ENCODE measurements around the gene ELN. TPM values are rescaled to one million over a fixed set of nuclear protein-coding genes. Genes with fewer than 3 reads are reported as not detected.

Gene ELN
- total and polyA plus RNA-seq, 2 experiments from 2014 or later, result 539 to 698 TPM

DNA sequence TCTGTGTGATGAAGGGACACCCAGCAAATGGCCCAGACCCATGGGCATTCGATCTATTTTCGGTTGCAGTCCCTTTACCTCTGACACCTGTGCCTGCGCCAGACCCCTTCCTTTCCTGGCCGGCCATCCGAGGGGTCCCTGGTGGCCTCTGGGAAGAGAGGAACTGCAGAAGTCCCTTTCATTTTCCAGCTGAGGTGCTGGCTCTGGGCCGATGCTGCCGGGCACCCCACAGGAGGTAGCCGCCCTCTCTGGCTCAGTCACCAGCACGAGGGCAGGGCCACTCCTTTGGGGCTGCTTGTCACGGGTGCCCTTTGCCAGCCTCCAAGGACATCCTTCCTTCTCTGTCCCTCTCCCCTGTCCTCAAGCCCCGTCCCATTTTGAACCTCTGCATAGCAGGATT is 4.2 kb upstream of the ELN start:
- Histone ChIP-seq H3K9me3 (ENCODE audit: low read depth) (no peaks in the 10 kb centered on the region), H3K4me3 (no peak overlapping the region), H3K27me3 (replicated peaks; ENCODE audit: insufficient read depth) (no peaks in the 10 kb centered on the region), H3K79me2 (ENCODE audit: insufficient read depth) (peaks cover 7% of the 10 kb centered on the region; the same call in 1 of the 2 replicates), H3K36me3 (ENCODE audit: low read depth) (no peaks in the 10 kb centered on the region), H3K27ac (no peak overlapping the region), H3K9me2 (ENCODE audit: insufficient read depth) (no peaks in the 10 kb centered on the region), H3K9ac (no peak overlapping the region), H4K20me1 (ENCODE audit: insufficient read depth) (no peaks in the 10 kb centered on the region), H3F3A (ENCODE audit: insufficient read depth) (no peaks in the 10 kb centered on the region), H2AFZ (no peak overlapping the region), H3K4me1 (ENCODE audit: insufficient read depth) (peaks cover 26% of the 10 kb centered on the region), H3K4me2 (ENCODE audit: unreplicated experiment) (no peak overlapping the region)
- in situ Hi-C loops (cut with MboI), result loop anchor here (10.0 kb wide), 1 partner anchor 149 kb away; no protein-coding TSS in a partner anchor
- WGBS, 2 experiments (ENCODE audit: low coverage in 1 of 2, low lambda C conversion rate in 2 of 2, missing lambda C conversion rate in 2 of 2), result 51 to 53% methylated on average over 11 of the region's 11 CpGs
- TF ChIP-seq EZH2 (IDR thresholded peaks at IDR 0.05; ENCODE audit: insufficient read depth, poor library complexity, severe bottlenecking) (no peak), EZH2phosphoT487 (IDR thresholded peaks at IDR 0.05; ENCODE audit: insufficient read depth, low read depth) (no peak)
- no peak for DNase-seq

DNA sequence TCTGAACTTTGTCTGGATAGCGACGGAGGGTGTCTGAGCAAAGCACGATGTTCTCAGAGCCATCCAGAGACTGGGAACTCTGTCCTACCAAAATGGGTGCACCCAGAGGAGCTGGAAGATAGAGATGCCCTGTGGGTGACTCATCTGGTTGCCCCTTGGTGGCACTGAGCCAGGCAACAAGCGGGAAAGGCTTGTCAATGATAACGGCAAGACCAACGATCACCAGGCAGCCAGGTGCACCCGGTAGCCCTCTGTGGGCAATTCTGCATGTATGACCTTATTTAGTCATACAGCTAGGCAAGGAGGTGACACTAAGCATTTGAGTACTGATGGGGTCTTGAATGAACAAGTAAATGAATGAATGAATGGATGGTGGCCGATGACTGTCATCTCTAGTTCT is 2.8 kb upstream of the ELN start:
- no peak for TF ChIP-seq EZH2 (IDR thresholded peaks at IDR 0.05; ENCODE audit: insufficient read depth, poor library complexity, severe bottlenecking)
- 35 to 36% methylated on average over 8 of the region's 8 CpGs for WGBS, 2 experiments (ENCODE audit: low coverage in 1 of 2, low lambda C conversion rate in 2 of 2, missing lambda C conversion rate in 2 of 2)
- Histone ChIP-seq H4K20me1 (ENCODE audit: insufficient read depth) (no peaks in the 10 kb centered on the region), H3K4me3 (no peak overlapping the region), H3K27ac (no peak overlapping the region), H2AFZ (no peak overlapping the region), H3K4me2 (ENCODE audit: unreplicated experiment) (no peak overlapping the region), H3K36me3 (ENCODE audit: low read depth) (no peaks in the 10 kb centered on the region), H3K9me2 (ENCODE audit: insufficient read depth) (no peaks in the 10 kb centered on the region), H3K79me2 (ENCODE audit: insufficient read depth) (peaks cover 11% of the 10 kb centered on the region; the same call in 1 of the 2 replicates), H3F3A (ENCODE audit: insufficient read depth) (no peaks in the 10 kb centered on the region), H3K4me1 (ENCODE audit: insufficient read depth) (peaks cover 36% of the 10 kb centered on the region), H3K9ac (no peak overlapping the region), H3K9me3 (ENCODE audit: low read depth) (no peaks in the 10 kb centered on the region), H3K27me3 (replicated peaks; ENCODE audit: insufficient read depth) (no peaks in the 10 kb centered on the region)
- in situ Hi-C loops (cut with MboI), result loop anchor here (10.0 kb wide), 1 partner anchor 150 kb away; no protein-coding TSS in a partner anchor
- DNase-seq, result no peak

DNA sequence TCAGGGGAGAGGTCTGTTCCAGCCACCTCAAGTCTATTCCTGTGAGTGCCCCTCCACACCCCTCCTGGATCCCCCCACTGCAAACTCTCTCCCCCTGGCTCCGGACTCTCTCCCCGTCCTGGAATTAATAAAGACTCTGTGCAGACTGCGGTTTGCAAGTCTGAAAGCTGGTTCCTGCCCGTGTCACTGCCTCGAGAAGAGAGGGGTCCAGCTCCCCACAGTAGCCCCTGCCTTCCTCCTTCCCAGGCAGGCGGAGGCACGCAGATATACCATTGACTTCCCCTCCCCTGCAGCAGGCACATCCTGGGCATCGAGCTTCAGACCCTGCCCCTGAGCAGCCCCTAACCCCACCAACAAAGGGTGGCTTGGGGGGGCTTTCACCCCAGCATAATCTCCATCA is 2.2 kb upstream of the ELN start:
- no peaks in the 10 kb centered on the region for H3F3A ChIP-seq (ENCODE audit: insufficient read depth)
- no peak for DNase-seq
- H3K9me3 ChIP-seq (ENCODE audit: low read depth), result no peaks in the 10 kb centered on the region
- H2AFZ ChIP-seq, result no peak overlapping the region
- no peak overlapping the region for H3K4me2 ChIP-seq (ENCODE audit: unreplicated experiment)
- H4K20me1 ChIP-seq (ENCODE audit: insufficient read depth), result no peaks in the 10 kb centered on the region
- no peak overlapping the region for H3K9ac ChIP-seq
- H3K79me2 ChIP-seq (ENCODE audit: insufficient read depth), result peaks cover 11% of the 10 kb centered on the region; the same call in 1 of the 2 replicates
- no peaks in the 10 kb centered on the region for H3K9me2 ChIP-seq (ENCODE audit: insufficient read depth)
- H3K4me3 ChIP-seq, result no peak overlapping the region
- no peak overlapping the region for H3K27ac ChIP-seq
- no peak for TF ChIP-seq EZH2phosphoT487 (IDR thresholded peaks at IDR 0.05; ENCODE audit: insufficient read depth, low read depth)
- TF ChIP-seq EZH2 (IDR thresholded peaks at IDR 0.05; ENCODE audit: insufficient read depth, poor library complexity, severe bottlenecking), result no peak
- H3K4me1 ChIP-seq (ENCODE audit: insufficient read depth), result peaks cover 42% of the 10 kb centered on the region
- 57 to 67% methylated on average over 8 of the region's 8 CpGs for WGBS, 2 experiments (ENCODE audit: low coverage in 1 of 2, low lambda C conversion rate in 2 of 2, missing lambda C conversion rate in 2 of 2)
- in situ Hi-C loops (cut with MboI), result loop anchor here (10.0 kb wide), 1 partner anchor 151 kb away; no protein-coding TSS in a partner anchor
- no peaks in the 10 kb centered on the region for H3K36me3 ChIP-seq (ENCODE audit: low read depth)
- no peaks in the 10 kb centered on the region for H3K27me3 ChIP-seq (replicated peaks; ENCODE audit: insufficient read depth)

DNA sequence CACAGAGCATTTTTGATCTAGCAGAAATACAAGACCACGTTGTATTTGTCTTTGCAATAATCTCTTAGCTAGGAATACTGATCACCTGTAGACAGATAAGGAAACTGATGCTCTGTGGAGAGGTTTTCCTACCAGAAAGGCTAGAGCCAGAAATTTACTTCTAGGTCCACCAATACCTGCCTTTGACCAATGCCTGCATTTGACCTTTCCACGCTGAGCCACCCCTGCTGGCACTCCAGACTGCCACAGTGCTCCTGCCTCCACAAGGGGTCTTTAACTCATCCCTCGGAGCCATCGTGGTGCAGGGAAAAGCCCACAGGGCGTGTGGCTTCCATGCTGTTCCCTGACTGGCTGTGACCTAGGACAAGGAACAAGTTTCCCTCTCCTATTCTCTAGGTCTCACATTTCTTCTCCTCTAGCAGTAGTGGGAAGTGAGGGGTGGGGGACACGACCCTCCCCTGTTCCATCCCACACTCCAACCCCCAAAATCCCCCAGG is 1.5 kb upstream of the ELN start:
- in situ Hi-C loops (cut with MboI), result loop anchor here (10.0 kb wide), 1 partner anchor 152 kb away; no protein-coding TSS in a partner anchor
- H3K27me3 ChIP-seq (replicated peaks; ENCODE audit: insufficient read depth), result no peaks in the 10 kb centered on the region
- H3K4me1 ChIP-seq (ENCODE audit: insufficient read depth), result peaks cover 49% of the 10 kb centered on the region
- no peaks in the 10 kb centered on the region for H3K9me2 ChIP-seq (ENCODE audit: insufficient read depth)
- H3K9ac ChIP-seq, result no peak overlapping the region
- H3K9me3 ChIP-seq (ENCODE audit: low read depth), result no peaks in the 10 kb centered on the region
- H4K20me1 ChIP-seq (ENCODE audit: insufficient read depth), result no peaks in the 10 kb centered on the region
- no peaks in the 10 kb centered on the region for H3F3A ChIP-seq (ENCODE audit: insufficient read depth)
- no peaks in the 10 kb centered on the region for H3K36me3 ChIP-seq (ENCODE audit: low read depth)
- no peak overlapping the region for H3K4me3 ChIP-seq
- no peak overlapping the region for H2AFZ ChIP-seq
- DNase-seq, result no peak
- TF ChIP-seq EZH2phosphoT487 (IDR thresholded peaks at IDR 0.05; ENCODE audit: insufficient read depth, low read depth), result no peak
- TF ChIP-seq EZH2 (IDR thresholded peaks at IDR 0.05; ENCODE audit: insufficient read depth, poor library complexity, severe bottlenecking), result no peak
- no peak overlapping the region for H3K4me2 ChIP-seq (ENCODE audit: unreplicated experiment)
- 16% methylated on average over 6 of the region's 6 CpGs for WGBS, 2 experiments (ENCODE audit: low coverage in 1 of 2, low lambda C conversion rate in 2 of 2, missing lambda C conversion rate in 2 of 2)
- H3K27ac ChIP-seq, result no peak overlapping the region
- peaks cover 11% of the 10 kb centered on the region; the same call in 1 of the 2 replicates for H3K79me2 ChIP-seq (ENCODE audit: insufficient read depth)
